ENCODE results near the gene MSX2.
"Not testable (repeated sequence)": the region's sequence is repeated elsewhere in the genome, so short reads cannot be mapped to it uniquely, and the experiment has no call there.

MSX2 gene

DNA sequence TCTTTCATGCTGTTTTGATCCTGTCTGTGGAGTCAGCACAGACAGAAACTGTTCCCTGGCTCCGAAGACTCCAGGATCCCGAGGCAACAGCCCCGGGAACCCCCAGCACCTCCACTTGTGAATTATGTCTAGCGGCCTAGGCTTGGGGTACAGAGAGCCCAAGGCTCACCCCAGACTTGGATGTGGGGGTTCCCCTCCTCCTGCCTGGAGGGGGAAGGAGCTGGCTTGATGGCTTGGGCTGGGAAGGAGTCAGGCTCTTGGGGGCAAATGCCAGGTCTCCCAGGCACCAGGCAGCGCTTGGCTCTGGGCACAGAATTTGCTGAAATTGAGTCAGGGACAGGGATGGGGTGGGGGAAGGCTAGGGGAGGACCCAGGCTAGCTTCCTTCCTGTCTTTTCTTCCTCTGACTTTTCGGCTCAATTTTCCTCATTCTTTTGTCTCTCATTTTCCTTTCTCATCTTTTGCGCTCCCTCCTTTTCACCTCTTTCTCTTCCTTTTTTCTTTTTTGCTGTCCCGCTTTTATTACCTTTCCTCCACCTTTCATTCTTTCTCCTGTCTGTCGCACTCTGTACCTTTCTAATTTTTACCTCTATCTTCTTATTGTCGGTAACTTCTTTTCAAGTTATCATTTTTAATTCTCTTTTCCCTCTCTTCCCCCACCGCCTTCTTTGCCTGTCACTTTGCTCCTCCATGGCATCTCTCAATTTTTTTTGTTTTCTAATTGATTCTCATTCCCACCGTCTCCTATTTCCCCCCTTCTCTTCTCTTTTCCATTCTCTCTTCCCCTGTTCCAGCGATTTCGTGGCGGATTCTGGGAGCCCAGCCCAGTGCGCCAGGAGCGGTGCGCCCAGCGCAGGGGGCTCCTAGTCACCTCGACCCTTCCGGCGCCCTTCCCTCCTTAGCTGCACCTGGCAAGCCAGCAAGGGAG lies 10.5 kb downstream of the MSX2 start:
- DNase-seq, result no peak

DNA sequence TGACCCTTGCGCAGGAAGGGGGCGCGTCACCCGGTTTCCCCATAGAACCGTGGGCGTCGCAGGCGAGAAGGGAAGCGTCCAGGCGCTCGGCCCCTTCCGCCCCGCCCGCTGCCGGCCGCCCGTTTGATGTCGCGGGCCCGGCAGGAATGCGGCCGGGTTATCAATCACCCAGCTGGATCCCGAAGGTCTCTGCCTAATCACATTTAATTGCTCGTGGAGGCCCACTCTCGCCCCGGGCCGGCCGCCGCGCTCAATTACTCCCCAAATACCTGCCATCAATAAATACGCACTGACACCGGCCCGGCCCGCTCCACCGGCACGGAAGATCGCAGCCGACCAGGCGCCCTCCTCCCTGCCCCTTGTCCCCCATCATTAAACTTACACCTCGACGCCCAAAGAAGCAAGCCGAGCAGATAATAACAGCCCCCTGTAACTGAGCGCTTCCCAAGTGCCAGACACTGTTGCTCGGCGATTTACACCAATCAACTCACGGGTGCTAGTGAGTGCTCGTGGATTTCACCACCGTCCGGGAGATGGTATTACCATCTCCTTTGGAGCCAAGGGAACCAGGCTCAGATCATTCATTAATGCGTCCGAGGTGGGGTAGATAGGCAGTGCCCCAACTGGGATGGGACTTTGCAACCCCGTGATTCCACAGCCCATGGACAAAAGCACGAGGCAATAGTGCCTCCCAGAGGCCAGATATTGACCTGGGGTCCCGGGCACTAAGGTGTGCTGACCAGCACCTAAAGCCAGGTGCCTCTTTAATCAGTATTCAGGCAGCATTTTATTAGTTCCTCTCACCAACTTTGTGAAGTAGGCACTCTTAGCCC lies 11.3 kb downstream of the MSX2 start:
- peak; percentile 17 for DNase-seq

GRCh38 chr5:174736331-174736721 lies 11.9 kb downstream of the MSX2 start:
- DNase-seq, result no peak

DNA sequence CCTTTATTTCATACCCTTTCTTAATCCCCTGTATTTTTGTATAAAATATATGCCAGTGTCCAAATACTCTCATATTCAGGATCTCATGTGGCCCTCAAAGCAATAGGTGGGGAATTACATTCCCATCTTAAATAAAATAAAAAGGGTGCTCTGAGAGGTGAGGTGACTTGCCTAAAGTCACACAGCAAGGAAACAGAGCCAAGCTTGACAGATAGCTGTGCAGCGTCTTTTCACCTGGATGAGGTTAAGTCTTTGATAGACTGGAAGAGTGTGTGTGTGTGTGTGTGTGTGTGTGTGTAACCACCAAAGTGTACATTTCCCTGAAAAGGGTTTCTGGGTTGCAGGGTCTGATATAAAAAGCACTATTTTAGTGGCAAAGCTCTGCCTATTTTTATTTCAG lies 12.4 kb downstream of the MSX2 start:
- DNase-seq, result no peak

GRCh38 chr5:174737330-174737729 lies 12.9 kb downstream of the MSX2 start:
- no peak for DNase-seq

- DNase-seq, result no peak
These were observed 17.0 kb downstream of the MSX2 start for GRCh38 chr5:174741352-174741751.

DNA sequence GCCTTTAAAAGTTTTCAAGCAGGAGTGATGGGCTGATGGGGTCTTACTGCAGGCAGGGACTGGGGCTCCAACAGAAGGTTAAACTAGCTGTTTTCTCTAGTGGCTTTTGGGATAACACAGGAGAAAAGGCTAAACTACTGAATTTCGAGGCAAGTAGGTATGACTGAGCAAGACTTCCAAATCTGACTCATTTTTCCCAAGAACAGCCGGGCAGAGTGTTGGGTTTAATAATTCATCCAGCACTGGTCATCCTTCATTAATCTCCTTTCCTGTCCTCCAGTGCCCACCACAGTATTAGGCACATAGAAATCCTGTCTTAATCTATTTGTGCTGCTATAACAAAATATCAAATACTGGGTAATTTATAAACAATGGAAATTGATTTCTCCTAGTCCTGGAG lies 20.5 kb downstream of the MSX2 start:
- DNase-seq, result no peak

- no peak for DNase-seq
These were observed 21.3 kb downstream of the MSX2 start for GRCh38 chr5:174745590-174746103.

- DNase-seq, result no peak
These were observed 26.3 kb downstream of the MSX2 start for GRCh38 chr5:174750711-174751110.

DNA sequence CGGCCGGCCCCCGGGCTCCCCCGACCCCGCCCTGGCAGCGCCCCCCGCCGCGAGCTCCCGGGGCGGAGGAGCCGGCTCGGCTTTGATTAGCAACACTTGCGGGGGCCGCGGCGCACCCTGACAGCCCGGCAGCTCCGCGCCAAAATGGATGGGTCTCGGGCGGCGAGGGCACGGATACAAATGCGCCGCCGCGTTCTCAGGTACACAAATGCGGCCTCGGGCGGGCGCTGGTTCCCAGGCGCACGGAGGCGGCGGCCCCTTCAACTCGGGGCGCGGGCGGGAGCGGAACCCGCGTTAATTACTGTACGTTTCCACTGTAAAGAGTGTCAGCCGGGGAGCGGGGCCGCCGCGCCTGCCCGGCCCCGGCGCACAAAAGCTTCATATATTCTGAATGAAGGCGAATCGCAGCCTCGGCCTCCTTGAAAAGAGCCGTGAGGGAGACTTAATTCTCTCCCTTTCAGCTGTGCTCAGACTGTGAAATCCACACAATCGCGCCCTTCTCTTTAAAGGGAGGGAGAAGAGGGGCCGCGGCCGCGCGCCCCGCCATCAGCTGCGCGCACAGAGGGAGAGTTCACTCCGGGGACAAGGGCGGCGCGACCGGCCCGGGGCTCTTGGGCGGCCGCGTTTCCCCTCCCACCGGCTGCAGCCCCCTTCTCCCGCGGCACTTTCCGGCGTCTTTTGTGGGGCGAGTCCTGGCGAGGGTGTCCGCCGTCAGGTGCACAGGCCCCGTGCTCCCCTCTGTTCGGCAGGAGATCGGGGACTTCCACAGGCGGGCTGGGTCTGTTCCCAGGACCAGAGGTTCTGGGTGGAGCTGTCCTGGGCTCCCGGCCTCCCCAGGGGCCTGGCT lies 27.0 kb downstream of the MSX2 start:
- no peak for DNase-seq

DNA sequence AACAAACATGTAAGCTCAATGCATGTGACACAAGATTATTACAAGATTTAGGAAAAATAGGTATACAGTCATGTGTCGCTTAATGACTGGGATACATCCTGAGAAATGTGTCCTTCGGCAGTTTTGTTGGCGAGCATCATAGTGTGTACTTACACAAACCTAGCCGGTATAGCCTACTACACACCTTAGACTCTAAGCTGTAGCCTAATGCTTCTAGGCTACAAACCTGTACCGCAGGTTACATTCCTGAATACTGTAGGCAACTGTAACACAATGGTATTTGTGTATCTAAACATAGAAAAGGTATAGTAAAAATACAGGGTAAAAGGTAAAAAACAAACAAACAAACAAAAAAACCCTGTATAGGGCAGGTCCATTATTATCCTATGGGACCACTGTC lies 27.7 kb downstream of the MSX2 start:
- no peak for DNase-seq

DNA sequence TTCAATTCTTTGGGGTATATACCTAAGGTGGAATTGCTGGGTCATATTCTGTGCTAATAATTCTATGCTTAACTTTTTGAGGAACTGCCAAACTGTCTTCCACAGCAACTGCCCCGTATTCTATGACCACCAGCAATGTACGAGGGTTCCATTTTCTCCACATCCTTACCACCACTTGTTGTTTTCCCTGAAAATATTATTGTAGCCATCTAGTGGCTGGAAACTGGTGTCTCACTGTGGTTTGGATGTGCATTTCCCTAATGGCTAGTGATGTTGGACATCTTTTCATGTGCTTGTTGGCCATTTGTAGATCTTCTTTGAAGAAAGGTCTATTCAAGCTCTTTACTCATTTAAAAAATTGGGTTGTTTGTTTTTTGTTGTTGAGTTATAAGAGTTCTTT lies 30.7 kb downstream of the MSX2 start:
- DNase-seq, result no peak

GRCh38 chr5:174759091-174759490 lies 34.7 kb downstream of the MSX2 start:
- DNase-seq, result no peak

DNA sequence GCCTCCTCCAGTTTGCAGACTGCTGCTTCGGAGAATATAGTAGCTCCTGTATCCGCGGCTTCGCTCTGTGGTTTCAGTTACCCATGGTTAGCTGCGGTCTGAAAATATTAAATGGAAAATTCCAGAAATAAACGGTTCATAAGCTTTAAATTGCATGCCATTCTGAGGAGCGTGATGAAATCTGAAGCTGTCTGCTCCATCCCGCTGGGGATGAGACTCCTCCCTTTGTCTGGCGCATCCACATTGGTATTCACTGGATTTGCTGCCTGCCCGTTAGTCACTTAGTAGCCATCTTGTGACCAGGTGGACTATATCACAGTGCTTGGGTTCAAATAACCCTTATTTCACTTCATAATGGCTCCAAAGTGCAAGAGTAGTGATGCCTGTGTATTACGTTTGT lies 36.3 kb downstream of the MSX2 start:
- DNase-seq, result no peak

DNA sequence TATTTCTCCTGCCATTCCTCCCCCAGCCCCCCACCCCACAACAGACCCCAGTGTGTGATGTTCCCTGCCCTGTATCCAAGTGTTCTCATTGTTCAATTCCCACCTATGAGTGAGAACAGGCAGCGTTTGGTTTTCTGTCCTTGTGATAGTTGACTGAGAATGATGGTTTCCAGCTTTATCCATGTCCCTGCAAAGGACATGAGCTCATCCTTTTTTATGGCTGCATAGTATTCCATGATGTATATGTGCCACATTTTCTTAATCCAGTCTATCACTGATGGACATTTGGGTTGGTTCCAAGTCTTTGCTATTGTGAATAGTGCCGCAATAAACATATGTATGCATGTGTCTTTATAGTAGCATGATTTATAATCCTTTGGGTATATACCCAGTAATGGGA lies 37.0 kb downstream of the MSX2 start:
- DNase-seq, result not testable (repeated sequence)

DNA sequence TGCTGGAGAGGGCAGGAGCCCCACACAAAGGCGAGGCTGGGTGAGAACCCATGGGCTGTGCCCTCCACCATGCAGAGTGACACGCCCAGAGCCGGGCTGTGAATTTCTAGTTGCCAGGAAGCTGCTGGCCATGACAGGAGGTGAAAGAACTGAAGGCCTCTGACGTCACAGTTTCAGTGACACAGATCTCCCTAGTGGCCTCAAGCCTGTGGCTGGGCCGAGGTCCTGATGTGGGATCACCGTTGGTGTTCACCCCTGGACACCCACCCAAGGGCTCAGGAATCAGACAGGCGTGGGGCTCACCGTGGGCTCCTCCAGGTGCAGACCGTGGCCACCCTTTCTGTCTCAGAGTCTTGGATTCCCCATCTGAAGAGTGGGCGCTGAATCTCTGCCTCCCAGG lies 39.9 kb downstream of the MSX2 start:
- DNase-seq, result no peak

GRCh38 chr5:174765540-174765939 lies 41.2 kb downstream of the MSX2 start:
- no peak for DNase-seq

DNA sequence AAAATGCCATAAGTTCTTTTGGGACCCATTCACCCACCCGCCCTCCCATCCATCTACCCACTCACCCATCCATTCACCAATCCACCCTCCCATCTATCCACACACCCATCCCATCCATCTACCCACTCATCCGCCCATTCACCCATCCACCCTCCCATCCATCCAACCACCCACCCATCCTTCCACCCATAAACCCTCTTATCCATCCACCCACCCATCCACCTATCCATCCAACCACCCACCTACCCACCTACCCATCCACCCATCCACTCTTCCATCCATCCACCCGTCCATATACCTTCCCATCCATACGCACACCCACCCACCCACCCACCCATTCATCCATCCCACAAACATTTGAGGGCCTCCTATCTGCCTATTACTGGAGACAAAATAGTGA lies 43.3 kb downstream of the MSX2 start:
- no peak for DNase-seq

- no peak for DNase-seq
These were observed 44.6 kb downstream of the MSX2 start for GRCh38 chr5:174769005-174769404.

GRCh38 chr5:174773371-174773770 lies 49.0 kb downstream of the MSX2 start:
- DNase-seq, result no peak

DNA sequence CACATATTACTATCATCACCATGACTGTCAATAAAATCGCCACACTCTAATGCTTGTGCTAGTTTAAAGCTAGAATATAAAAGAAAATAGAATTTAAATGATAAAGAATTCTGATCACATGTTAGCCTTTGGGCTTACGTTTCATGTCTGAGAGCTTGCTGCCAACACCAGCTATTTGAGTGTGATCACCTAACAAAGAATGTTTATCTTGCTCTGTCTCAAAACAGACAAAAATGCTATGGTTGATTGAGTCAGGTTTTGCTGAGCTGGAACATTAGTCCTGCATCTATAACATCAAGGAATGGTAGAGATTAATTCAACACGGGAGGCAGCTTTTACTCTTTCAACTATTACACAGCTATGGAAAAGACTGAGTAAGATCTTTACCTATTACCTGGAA lies 50.7 kb downstream of the MSX2 start:
- no peak for DNase-seq

DNA sequence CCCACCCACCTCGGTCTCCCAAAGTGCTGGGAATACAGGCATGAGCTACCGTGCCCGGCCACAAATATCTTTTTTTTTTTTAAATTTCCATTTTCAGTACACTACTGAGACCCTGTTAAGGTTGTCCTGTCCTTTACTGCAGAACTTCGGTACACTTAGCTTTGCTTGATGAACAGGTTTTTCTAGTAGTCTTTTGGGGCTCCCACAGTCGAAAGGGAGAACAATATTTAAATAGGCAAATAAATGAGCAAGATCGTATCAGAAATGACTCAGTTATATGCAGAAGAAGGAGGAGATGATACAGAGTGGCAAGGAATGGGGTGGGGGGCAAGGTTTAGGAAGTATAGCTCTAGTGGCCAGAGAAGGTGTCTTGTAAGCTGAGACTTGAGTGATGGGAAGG lies 52.7 kb downstream of the MSX2 start:
- no peak for DNase-seq

GRCh38 chr5:174777583-174777982 lies 53.2 kb downstream of the MSX2 start:
- DNase-seq, result no peak

Measured in activated CD4-positive, alpha-beta T cell treated with anti-CD3 and anti-CD28 coated beads, Interleukin-2, Interleukin-6, amounts not matched to agents 100 ng/mL and 50 ng/mL, durations not matched to agents 16 hours and 8 hours (primary cell).